ENCODE measurements around the gene SMS.

GRCh38 chrX:21963731-21964405 lies 23.4 kb downstream of the SMS start:
- TF ChIP-seq SP1 (IDR thresholded peaks at IDR 0.05) (no peak), BHLHE40 (IDR thresholded peaks at IDR 0.05; ENCODE audit: borderline replicate concordance) (no peak), FOXK2 (IDR thresholded peaks at IDR 0.05) (no peak), L3MBTL2 (conservative IDR thresholded peaks at IDR 0.05) (no peak), ELF4 (IDR thresholded peaks at IDR 0.05) (no peak), FOXM1 (IDR thresholded peaks at IDR 0.05; ENCODE audit: borderline replicate concordance) (no peak), PKNOX1 (IDR thresholded peaks at IDR 0.05) (no peak), NFRKB (IDR thresholded peaks at IDR 0.05) (no peak), ZNF384 (IDR thresholded peaks at IDR 0.05) (no peak)
